NCI-H2107 treated with DMSO at 0.1 percent for 48 hours (cell line): Measurements from ENCODE around the gene ROBO2.

Source experiments
- DNase-seq: peaks from one replicate; lab custom pipeline; 2025; ENCODE audit not compliant: unreplicated experiment; lab: John Stamatoyannopoulos, UW

Gene ROBO2

DNA sequence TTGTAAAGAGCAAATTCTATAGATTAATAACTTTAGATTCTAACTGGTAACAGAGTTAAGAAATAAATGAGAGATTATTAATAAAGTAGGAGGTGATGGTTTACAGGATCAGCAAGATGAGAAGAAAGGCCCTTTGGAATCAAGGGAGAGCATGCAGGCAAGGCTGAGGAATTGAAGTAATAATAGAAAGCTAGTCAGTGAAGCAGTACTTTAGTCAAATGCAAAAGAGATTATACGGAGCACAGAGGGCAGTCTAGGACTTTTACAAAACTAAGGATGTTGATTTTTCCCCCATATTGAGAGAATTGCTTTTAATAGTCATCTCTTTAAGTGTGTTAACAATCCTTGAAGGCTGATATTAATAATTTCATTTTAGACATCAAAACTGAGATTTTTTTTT, 146.4 kb downstream of the ROBO2 start:
- DNase-seq: no peak

- DNase-seq: peak; percentile 7
These were observed 146.8 kb downstream of the ROBO2 start for GRCh38 chr3:77186728-77187127.

GRCh38 chr3:77188210-77188609, 148.3 kb downstream of the ROBO2 start:
- no peak for DNase-seq

DNA sequence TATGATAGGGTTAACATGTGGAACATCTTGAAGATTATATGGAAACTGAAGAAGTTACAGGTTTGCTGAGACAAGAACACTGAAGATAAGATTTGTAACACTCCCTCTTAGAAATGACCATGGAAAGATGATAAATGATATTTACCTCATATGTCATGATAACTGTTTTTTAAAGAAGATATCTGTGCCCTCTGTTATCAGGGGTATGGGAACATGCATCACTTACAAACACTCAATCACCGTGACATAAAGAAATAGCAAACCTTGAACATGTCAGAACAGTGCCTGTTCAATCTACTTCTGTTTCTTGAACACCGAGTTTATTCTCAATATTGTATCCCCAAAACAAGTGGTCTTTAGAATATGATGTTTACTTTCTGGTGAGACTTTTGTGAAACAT, 149.4 kb downstream of the ROBO2 start:
- no peak for DNase-seq

DNA sequence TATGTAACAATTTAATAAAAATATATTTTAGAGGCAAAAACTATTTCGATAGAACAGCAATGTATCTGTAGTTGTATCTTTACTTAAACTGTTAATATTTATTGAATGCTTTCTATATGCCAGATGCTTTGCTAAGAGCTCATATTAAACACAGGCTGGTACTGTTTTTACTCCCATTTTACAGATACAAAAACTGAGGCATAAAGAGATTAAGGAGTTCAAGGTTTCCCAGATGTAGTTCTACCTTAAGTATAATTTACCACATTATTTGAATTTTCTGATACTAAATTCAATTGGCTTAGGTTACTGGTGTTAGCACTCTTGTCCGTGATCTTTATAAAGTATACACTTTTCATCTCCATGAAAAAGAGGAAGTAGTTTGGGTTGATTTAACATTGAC, 149.8 kb downstream of the ROBO2 start:
- DNase-seq: no peak

DNA sequence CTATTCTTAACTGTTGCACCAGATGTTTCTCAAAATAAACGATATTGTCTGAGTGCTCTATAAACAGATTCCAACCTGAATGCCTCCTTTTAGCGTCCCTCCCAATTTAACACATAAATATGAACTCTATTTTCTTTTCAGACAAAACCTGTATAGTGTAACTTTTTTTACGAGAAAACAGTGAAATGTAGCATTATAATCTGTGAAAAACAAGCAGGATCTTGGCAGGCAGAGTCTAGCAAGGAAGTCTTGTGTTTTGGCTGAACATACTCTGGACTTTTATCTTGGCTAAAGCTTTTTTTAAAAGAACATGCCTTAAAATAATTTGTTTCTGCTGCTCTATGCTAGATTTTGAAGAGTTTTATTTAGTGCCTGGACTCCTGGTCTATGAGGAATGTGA, 150.5 kb downstream of the ROBO2 start:
- DNase-seq: no peak

DNA sequence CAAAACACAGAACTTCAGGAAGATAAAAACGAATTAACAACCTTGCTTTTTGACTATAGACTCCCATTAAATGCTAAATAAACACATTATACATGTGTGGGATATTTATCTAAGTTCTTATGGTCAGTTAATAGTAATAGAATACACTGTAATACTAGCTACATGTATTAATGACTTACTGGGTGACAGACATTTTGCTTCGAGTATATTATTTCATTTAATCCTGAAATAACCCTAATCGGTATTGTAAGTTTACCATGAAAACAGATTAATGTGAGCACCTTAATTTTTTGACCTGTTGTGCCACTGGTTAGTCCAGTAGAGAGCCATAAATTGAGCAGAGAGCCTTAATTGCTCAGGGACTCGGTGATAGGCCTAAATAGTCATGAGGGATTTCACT, 151.1 kb downstream of the ROBO2 start:
- DNase-seq: no peak

DNA sequence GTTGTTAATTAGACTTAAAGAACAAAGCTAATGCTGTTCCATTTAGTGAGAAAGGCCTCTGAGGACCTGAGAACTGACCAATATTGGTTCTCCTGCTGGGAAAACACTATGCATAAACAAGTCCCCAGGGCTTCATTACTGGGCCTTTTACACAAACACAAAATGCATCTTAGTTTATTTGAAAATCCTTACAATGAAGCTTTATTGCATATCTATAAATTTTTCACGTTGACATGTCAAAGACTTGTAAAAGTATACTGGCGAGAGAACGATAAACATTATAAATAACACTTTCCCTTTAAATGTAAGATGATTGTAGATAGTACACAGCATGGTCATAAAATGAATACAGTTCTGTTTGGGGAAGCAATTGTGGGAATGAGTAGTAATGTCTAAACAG, 151.7 kb downstream of the ROBO2 start:
- peak; percentile 14 for DNase-seq

DNA sequence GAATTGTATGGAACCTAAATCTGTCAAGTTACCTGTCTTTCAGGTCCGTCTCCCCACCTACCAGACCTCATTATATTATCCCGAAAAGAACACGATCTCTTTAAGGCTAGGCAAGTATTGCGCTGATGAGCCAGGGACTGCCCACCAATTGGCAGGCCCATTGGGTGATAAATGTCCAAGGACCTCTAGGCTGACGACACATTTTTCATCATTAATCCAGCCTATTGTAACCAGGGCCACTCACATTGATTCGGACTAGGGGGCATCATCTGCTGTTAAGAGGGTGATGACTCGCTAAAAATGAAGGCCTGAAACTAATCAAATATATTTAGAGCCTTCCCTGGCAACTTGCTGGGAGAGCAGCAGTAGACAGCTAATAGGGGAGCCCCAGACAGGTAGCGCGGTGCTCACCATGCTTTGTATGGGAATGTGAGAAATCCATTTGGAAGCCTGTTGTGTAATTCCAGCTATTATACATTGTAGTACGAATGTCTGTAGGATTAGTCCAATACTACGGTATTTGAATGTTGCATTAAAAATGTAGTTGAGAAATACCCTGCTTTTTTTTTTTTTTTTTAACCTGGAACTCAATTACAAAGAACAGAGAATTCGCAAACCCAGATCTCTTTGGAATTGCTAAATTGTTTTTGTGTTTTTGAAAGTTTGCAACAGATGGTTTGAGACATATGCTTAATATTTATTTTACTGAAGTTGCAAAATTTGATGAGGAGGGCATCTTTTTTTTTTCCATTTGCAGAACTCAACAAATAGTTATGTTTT, 156.1 kb downstream of the ROBO2 start:
- DNase-seq: no peak

DNA sequence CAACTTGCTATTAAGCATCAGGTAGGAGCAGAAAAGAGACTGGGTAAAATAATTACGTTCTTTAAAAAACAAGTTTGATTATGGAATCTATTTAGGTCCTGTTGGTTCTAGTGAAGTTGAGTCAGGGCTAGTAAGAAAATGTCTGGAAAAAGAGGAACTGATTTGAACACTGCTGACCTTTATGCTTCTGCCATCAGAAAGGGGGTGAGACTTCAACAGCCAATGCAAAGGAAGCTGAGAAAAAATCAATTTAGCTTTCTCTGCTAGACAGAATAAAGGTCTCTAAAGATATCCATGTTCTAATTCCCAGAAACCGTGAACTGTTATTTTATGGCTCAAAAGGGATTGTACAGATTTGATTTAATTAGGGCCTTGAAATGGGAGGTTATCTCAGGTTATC, 157.5 kb downstream of the ROBO2 start:
- no peak for DNase-seq

- no peak for DNase-seq
These were observed 164.0 kb downstream of the ROBO2 start for GRCh38 chr3:77203851-77204250.

GRCh38 chr3:77204788-77205187, 164.9 kb downstream of the ROBO2 start:
- DNase-seq: no peak

- no peak for DNase-seq
These were observed 167.9 kb downstream of the ROBO2 start for GRCh38 chr3:77207753-77208152.

GRCh38 chr3:77222701-77223100, 182.8 kb downstream of the ROBO2 start:
- no peak for DNase-seq

DNA sequence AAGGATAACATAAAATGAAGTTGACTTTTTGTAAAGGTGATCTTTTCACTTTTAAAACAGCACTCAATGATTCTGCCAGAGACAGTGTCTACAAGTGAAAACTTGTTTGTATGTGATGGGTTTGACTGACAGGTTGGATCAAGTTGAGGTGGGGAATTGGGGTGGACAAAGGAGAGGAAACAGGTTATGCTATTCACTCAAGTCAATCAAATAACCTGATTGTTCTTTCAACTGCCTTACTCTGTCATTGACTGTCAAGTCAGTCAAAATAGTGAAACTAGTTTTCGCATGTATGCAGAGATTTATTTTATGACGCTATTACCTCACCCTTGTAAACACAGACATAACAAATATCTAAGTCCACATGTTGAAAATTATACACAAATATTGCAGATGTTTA, 187.7 kb downstream of the ROBO2 start:
- DNase-seq: no peak

- DNase-seq: no peak
These were observed 192.7 kb downstream of the ROBO2 start for GRCh38 chr3:77232557-77232956.

- no peak for DNase-seq
These were observed 194.1 kb downstream of the ROBO2 start for GRCh38 chr3:77234004-77234403.

DNA sequence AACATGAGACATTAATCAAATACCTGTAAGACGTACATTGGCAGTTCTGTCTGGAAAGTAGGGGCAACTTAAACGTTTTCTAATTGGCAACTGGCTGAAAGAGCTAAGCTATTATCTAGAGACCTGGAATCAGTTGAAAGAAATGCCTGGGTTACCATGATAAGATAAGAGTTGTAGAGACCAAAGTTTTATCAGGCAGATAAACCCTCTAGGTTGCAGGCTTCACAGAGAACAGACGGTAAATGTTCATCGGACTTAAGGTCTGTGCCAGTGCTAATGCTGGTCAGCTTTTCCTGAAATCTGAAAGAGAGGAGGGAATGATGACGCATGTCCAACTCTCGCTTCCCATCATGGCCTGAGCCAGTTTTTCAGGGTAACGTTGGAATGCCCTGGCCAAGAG, 196.2 kb downstream of the ROBO2 start:
- DNase-seq: no peak

GRCh38 chr3:77240072-77240650, 200.3 kb downstream of the ROBO2 start:
- DNase-seq: no peak

GRCh38 chr3:77242371-77242770, 202.5 kb downstream of the ROBO2 start:
- DNase-seq: no peak

DNA sequence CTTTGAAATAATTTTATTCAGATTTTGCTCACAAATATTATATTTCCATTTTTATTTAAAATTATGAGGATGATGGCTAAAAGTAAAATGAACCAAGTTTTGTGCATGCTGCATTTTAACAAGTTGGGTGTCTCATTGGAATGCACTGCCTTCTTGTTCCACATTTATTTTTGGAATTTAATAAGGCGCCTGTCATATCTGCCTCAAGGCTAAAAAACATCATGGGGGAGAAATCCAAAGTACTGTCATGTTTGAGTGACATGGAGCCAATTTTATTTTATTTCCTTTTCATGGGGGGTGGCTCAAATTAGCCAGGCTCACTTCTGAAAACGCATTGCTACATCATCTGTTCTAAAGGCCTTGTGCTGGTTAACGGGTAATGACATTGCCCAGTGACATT, 205.1 kb downstream of the ROBO2 start:
- no peak for DNase-seq

- DNase-seq: no peak
These were observed 207.2 kb downstream of the ROBO2 start for GRCh38 chr3:77247061-77247460.

- no peak for DNase-seq
These were observed 207.9 kb downstream of the ROBO2 start for GRCh38 chr3:77247817-77248216.
